HG02759 (cell line): Measurements from ENCODE around the gene OTUB1.
"Not testable (repeated sequence)": the region's sequence is repeated elsewhere in the genome, so short reads cannot be mapped to it uniquely, and the experiment has no call there.

Experiments used
- ATAC-seq: cut with Tn5 transposase; IDR thresholded peaks from one replicate; pipeline ENCODE4 v1.9.1; 2021; ENCODE audit warnings: mild to moderate bottlenecking, moderate library complexity; ENCODE audit not compliant: unreplicated experiment

Gene OTUB1

GRCh38 chr11:64042301-64042700, 56.1 kb downstream of the OTUB1 start:
- no peak for ATAC-seq

- ATAC-seq: no peak
Measured at GRCh38 chr11:64043545-64043944, 57.3 kb downstream of the OTUB1 start.

GRCh38 chr11:64044730-64045393, 58.6 kb downstream of the OTUB1 start:
- no peak for ATAC-seq

- ATAC-seq: no peak
Measured at GRCh38 chr11:64045700-64046099, 59.5 kb downstream of the OTUB1 start.

GRCh38 chr11:64047373-64047772, 61.1 kb downstream of the OTUB1 start:
- ATAC-seq: not testable (repeated sequence)
